Stimulated activated naive CD4-positive, alpha-beta T cell treated with Interleukin-2 at 50 U/mL for 16 hours (primary cell): ENCODE measurements around the gene SPSB2.
"Not testable (repeated sequence)": the region's sequence is repeated elsewhere in the genome, so short reads cannot be mapped to it uniquely, and the experiment has no call there.

Source experiments
- DNase-seq: peaks from one replicate; lab custom pipeline; 2025; lab: John Stamatoyannopoulos, UW

SPSB2 gene

DNA sequence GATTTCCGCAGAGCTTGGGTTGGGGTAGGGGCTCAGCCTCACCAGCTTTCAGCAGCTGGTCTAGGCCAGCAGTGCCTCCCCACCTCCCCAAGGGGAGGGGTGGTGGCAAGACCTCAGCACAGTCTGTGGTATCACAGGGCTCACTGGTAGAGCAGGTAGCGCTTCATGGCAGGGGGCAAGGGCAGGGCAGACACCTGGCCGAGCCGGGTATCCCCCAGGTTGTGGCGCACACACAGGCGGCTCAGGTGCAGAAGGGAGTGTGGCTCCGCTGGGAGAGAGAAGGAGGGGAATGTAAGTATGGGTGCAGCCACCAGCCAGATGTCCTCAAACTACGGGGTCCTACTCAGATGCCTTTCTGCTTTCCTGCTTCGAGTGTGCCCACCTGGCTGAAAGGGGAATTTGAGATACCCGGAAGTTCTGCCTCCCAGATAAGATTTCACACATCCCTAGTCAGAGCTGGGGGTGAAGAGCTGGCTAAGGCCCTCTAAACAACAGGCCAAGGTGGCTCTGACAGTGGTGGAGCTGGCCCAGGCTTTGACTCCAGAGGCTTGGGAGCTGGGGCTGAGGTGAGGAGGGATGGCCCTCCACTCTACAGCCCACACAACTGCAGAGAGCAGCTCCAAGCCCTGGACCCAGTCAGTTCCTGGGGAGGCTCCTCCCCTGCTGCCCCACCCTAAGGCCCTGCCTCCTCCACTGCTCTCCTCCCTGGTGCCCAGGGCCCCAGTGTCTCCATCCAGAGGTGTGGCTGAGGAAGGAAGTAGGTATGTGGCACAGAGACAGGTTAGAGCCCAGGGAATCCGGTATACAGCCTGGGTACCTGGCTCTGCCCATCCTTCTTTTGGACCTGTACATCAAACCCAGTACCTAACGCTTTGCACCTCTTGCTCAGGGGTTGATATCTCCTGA lies 1.8 kb downstream of the SPSB2 start:
- no peak for DNase-seq

DNA sequence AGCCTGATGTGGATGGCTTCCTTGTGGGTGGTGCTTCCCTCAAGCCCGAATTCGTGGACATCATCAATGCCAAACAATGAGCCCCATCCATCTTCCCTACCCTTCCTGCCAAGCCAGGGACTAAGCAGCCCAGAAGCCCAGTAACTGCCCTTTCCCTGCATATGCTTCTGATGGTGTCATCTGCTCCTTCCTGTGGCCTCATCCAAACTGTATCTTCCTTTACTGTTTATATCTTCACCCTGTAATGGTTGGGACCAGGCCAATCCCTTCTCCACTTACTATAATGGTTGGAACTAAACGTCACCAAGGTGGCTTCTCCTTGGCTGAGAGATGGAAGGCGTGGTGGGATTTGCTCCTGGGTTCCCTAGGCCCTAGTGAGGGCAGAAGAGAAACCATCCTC lies 2.8 kb downstream of the SPSB2 start:
- not testable (repeated sequence) for DNase-seq

DNA sequence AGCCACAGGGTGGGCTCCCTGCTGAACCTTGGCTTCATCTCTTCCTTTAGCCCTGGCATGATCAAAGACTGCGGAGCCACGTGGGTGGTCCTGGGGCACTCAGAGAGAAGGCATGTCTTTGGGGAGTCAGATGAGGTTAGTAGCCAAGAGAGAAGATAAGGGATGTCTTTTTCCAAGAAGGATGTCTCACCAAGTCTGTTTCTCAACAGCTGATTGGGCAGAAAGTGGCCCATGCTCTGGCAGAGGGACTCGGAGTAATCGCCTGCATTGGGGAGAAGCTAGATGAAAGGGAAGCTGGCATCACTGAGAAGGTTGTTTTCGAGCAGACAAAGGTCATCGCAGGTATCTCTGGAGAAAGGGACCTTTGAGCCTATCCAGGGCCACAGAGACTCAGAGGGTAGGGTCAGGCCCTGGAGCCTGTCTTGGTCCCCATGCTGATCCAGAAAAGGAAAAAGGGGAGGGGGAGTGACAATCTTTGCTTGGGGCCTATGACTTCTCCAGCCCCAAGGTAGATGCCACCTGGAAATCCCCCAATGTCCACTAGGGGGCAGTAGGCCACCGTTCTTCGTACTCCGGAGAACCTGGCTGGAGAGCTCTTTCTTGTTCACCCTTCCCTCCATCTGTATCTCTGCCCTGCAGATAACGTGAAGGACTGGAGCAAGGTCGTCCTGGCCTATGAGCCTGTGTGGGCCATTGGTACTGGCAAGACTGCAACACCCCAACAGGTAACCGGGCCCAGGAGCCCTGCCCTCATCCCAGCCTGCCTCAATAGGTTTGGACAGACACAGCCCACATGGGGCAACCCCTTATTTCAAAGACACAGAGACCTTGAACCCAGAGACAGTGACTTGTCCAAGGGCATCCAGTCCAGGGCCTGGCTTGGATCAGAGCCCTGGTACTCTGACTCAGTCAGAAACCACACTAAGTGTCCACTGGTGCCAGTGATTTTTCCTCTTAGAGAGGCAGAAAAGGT lies 3.8 kb downstream of the SPSB2 start:
- DNase-seq: peak; percentile 78

DNA sequence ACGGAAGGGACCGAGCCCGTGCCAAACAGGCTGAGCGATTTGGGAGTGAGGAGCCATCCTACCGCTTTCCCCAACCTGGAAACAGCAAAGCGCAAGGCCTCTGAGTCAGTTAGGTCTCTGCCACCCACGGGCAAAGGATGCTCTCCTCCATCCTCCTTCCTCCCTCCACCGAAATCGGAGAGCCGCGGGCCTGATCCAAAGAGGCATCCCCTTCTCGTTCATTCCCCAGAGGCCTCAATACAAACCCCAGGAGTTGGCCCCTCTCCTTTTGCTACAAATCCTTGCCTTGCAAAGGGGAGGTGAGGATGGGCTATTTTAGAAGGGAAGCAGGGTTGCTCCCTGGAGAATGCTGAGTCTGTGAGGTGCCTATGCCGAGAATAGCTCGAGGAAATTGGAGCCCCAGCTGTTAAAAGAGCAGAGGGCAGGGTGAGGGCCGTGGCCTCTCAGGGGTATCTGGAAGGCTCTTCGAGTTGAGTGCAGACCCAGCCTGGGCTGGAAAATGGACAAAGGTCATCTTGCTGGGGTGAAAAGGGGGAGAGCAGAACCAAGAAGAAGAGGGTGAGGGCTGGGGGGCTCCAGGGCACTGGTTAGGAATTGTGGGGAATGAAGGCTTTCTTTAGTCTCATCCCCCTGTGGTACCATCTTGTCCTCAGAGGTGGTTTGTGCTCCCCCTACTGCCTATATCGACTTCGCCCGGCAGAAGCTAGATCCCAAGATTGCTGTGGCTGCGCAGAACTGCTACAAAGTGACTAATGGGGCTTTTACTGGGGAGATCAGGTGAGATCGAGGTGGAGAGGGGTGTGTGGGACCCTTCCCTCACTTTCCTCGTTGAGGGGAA lies 4.7 kb downstream of the SPSB2 start:
- DNase-seq: peak; percentile 44

DNA sequence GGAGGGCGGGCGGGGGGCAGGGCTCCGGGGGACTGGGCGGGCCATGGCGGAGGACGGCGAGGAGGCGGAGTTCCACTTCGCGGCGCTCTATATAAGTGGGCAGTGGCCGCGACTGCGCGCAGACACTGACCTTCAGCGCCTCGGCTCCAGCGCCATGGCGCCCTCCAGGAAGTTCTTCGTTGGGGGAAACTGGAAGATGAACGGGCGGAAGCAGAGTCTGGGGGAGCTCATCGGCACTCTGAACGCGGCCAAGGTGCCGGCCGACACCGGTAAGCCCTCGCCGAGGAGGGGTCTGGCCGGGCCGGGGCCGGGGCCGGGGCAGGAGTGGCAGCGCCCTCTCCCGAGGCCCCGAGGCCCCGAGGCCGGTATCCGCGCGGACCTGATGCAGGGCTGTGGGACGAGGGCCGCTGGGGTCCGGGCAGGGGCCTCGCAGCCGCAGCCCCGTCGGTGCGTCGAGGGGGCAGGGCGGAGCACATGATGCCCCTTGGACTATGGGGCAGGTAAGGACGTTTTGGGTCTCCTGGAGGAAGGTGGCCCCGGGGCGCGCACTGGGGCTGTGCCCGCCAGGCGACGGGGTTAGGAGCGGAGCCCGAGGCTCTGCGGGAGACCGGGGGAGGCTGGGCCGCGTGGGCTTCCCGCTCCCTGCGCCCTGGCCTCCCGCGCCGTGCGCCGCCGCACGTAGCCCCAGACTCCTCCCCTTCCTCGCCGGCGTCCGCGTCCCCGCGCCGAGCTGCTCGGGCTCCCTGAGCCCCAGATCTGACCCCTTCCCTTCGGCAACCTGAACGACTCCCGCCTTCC lies 5.5 kb downstream of the SPSB2 start, which contains the start of gene TPI1:
Gene TPI1 (plus strand): TSS at position 119 of the 798 bp plus-strand sequence. CDS start 36 bp downstream, at position 155.
- peak; percentile 82 for DNase-seq

DNA sequence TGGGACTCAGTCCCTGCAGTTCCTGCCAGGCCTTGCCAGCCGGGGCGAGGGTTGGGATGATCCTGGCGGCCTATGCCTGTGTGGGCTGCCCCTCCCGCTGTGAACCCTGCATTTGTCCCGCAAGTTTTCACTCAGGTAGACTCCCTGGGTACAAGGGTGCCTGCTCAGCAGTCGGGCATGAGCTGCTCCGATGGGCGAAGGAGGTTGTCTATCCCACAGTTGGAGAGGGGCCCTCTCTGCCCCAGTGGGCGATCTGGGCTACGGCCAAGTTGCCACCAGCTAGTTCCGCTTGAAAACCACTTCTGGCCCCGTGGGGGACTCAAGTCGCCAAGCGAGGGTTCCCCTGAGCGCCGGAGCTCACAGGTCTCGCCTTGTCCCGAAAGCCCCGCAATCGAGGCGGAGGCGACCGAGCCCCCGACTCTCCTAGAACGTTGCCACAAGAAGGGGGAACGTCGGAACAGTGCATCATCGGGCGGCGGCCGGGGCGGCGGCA lies 6.1 kb downstream of the SPSB2 start:
- no peak for DNase-seq

DNA sequence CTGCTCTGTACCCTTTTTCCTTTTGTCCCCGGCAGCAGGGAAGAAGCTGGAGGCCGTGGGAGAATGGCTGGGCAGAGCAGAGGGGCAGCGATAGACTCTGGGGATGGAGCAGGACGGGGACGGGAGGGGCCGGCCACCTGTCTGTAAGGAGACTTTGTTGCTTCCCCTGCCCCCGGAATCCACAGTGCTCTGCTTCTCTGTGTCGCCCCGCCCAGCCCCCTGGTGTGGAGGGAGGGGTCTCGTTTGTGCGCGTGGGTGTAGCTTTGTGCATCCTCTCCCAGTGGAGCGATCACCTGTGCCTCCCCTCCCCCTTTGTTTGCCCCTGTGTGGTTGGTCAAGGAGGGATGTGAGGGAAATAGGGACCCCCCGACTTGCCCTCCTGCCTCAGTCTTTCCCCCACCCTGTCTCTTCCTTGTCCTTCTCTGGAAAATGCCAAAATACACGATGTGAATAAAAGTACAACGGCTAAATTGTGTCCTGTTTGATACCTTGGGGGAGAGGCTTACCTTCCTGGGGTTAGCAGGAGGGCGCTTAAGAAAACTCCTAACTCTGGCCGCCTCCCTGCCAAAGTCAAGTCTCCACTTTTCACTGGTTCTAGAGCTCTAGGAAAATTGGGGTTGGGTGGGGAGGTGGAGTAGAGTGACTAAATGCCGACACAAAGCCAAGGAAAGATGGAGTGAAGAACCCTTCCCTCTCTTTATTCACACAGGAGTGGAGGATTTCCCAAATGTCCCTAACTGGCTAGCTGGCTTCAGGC lies 6.8 kb downstream of the SPSB2 start:
- no peak for DNase-seq

DNA sequence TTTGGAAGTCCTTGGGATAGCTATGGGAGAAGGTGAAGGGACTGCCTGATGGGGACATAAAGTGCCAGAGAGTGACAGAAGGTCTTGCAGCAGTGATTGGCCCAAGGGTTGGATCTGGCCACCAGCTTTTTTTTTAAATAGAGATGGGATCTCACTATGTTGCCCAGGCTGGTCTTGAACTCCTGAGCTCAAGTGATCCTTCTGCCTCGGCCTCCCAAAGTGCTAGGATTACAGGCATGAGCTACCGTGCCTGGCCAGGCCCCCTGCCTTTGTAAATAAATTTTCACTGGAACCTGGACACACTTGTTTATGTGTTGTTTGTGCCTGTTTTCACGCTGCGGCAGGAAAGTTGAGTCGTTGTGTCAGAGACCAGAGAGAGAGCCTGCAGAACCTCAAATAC lies 7.8 kb downstream of the SPSB2 start:
- not testable (repeated sequence) for DNase-seq

DNA sequence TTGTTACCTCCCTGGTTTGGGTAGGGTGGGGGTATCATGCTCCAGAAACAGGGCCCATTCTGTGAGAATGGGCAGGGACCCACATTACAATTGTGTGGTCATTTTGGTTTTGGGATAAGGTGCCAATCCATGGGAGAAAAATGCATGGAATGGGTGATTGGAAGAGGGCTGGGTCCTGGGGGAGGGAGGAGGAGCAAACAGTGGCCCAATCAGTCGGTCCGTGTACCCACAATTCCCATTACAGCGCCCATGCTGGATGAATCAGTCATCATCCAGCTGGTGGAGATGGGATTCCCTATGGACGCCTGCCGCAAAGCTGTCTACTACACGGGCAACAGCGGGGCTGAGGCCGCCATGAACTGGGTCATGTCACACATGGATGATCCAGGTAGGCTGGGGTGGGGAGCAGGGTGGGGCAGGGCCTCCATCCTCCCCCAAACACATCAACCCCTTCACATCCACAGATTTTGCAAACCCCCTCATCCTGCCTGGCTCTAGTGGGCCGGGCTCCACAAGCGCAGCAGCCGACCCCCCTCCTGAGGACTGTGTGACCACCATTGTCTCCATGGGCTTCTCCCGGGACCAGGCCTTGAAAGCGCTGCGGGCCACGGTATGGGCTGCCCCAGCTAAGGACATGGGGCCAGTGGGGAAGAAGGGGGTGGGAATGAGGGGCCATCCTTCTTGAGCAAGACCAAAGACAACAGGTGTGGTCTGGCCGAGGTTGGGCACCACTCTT lies 9.3 kb downstream of the SPSB2 start:
- no peak for DNase-seq

DNA sequence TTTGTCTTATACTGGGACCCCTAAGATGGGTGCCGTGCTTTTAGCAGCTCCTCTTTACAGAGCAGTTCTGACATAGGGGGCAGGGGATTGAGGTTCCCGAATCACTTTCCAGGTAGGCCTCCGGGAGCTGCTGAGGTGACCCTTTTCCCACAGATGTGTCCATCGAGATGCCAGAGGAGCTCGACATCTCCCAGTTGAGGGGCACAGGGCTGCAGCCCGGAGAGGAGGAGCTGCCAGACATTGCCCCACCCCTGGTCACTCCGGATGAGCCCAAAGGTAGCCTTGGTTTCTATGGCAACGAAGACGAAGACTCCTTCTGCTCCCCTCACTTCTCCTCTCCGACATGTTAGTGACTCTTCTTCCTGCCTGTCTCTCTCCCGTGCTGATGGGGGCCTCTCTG lies 10.1 kb downstream of the SPSB2 start:
- DNase-seq: no peak

DNA sequence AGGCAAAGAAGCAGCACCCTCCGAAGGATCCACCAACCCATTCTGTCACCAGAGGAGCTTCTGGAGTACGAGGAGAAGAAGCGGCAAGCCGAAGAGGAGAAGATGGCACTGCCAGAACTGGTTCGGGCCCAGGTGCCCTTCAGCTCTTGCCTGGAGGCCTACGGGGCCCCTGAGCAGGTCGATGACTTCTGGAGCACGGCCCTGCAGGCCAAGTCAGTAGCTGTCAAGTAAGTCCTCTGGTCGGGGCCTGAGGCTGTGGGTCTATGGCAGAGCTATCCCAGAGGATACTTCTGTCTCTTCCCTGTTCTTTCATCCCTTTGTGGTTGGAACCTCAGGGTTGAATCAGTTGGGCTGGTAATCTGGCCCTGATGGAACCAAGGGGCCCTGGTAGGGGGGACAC lies 11.7 kb downstream of the SPSB2 start:
- DNase-seq: no peak

DNA sequence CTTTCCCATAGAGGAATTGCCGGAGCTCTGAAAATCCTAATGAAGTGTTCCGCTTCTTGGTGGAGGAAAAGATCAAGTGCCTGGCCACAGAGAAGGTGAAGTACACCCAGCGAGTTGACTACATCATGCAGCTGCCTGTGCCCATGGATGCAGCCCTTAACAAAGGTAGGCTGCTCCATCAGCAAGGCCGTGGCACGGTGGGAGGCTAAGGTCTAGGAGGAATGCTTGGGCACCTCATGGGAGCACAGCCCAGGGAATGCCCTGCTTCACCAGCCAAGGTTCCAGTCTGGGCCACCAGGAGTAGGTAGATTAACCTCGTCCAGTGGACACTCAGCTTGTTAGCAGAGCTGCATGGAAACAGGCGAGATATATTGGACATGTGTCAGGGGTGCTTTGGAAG lies 12.2 kb downstream of the SPSB2 start:
- DNase-seq: no peak

DNA sequence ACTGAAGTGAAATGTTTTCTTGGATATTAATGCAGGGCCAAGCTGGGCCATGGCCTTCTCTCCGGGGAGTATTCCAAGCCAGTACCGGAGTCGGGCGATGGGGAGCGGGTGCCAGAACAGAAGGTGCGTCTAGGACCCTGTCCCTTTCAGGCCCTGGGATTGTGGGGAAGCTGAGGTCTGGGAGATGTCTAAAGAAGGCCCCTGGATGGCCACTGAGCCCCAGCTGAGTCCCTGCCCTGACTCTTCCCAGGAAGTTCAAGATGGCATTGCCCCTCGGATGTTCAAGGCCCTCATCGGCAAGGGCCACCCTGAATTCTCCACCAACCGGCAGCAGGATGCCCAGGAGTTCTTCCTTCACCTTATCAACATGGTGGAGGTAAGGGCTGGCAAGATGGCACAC lies 13.0 kb downstream of the SPSB2 start:
- no peak for DNase-seq

DNA sequence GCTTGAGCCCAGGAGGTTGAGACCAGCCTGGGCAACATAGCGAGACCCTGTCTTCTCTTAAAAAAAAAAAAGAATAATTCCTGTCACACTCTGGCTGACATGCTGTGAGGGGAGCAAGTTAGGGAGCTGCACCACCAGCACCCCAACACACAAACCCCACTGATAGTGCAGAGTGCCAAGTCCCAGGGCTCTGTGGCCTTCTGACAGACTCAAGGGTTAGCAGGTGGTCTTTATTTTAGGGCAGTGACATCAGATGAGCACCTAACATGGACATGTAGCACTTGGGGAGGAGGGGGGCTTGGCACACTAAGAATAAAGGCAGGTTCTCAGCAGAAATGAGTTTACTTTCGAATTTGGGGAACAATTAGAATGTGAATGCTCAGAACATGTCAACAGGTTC lies 14.3 kb downstream of the SPSB2 start:
- no peak for DNase-seq

DNA sequence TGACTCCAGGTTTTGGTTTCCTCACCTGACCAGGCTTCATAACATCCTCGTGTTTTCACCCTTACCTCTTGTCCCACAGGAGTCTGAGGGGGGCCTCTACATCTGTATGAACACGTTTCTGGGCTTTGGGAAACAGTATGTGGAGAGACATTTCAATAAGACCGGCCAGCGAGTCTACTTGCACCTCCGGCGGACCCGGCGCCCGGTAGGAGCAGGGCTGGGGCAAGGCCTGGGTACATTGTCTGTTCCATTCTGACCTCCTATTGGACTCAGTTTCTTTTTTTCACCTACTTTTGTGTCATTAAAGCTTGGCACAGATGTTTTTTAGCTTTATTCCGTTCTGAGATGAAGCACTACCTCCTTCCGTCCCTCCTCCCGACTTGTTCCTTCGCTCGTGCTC lies 17.8 kb downstream of the SPSB2 start:
- no peak for DNase-seq

DNA sequence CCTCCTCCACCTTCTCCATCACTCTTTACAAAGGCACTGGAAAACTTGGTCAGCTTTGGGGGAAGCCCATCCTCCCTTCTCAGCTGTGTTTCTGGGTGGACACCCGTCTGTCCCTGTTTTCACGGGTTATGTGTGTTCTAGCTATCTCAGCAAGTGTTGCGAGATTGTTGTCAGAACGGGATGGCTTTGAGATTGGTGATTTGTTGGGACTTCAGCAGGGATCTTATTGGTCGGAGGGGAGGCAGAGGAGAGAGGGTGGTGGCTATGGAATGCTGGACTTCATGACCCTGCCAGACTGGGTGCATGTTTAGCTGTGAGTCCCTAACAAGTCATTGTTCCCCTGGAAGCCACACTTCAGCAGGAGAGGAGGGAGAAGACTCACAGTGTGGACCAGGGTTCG lies 19.1 kb downstream of the SPSB2 start:
- no peak for DNase-seq

DNA sequence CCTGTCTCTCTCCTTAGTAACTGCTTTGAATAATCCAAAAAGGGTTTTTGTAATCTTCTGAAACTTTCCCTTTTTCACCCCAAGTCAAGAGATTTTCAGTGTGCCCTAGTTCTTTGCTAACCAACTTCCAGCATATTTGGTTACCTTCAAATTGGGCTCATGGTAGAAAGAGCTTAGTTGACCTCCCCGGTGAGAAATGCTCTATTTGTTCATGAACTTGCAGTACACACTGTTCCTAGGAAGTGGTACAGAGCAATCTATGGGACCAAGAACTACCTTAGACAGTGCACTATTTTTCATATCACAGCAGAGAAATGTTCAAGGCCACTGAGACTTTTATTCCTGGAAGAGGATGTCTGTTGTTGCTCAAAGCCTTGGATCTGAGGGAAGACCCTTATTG lies 19.5 kb downstream of the SPSB2 start:
- DNase-seq: no peak

DNA sequence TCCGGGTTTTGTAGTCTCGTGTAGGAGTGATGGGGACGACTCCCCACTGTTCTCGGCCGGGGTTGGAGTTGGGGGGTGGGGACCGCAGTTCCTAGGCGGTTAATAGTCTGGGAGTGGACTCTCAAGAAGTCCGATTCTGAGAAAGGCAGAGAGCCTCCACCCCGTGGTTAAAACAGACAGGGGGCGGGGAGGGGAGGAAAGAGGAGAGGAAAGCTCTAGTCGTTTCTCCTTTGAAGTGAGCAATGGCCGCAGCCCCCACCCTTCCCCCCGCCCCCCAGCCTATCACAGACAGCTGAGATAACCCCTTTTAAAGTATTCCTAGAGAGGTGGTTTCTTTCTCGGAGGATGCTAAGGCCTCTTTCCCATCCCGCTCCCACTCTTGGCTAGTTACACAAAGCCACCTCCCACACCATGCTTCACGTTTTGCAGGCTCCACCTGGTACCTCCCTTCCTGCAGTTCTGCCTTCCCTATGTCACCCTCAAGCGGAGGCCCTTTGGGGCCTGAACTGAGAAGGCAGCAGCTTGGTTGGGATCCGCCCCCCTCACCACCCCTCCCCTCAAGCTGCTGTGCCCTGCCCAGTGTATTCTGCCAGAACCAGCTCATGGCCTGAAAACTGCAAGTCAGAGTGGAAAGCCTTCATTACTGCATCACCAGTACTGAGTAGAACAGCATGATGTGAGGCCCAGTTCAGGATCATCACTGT lies 20.3 kb downstream of the SPSB2 start:
- DNase-seq: peak; percentile 79
